Measurements from ENCODE around the gene PPP1R27.

PPP1R27 gene

GRCh38 chr17:81803728-81804558 is 30.9 kb downstream of the PPP1R27 start, which contains the start of gene GCGR:
TSS of gene GCGR (plus strand) at chr17:81804150. CDS start at chr17:81809019, 4,869 bp downstream.
- no peak for DNase-seq

GRCh38 chr17:81802856-81803643 is 31.8 kb downstream of the PPP1R27 start:
- no peak for DNase-seq

GRCh38 chr17:81802048-81802758 is 32.6 kb downstream of the PPP1R27 start:
- DNase-seq, result no peak

GRCh38 chr17:81801327-81801726 is 33.5 kb downstream of the PPP1R27 start:
- no peak for DNase-seq

GRCh38 chr17:81794509-81794908 is 40.3 kb downstream of the PPP1R27 start:
- no peak for DNase-seq

- DNase-seq, result no peak
These were observed 40.8 kb downstream of the PPP1R27 start for GRCh38 chr17:81794074-81794476.

- DNase-seq, result no peak
These were observed 41.9 kb downstream of the PPP1R27 start for GRCh38 chr17:81792675-81793615.

Data from activated CD4-positive, alpha-beta T cell treated with anti-CD3 and anti-CD28 coated beads, Interleukin-10, Interleukin-2, amounts not matched to agents 100 ng/mL and 50 ng/mL, durations not matched to agents 16 hours and 8 hours (primary cell).